HCT116 (cell line): ENCODE data around the gene PIERCE2. TPM values are rescaled to one million over a fixed set of nuclear protein-coding genes. Genes with fewer than 3 reads are reported as not detected.

Source experiments
- ATAC-seq: fragments of 200-7000 bp; cut with Tn5 transposase; 2 replicates; pipeline ENCODE4 v1.9.1; 2020; ENCODE audit warnings: mild to moderate bottlenecking, moderate library complexity
- Bru-seq: library from RNA; stranded (reverse); fragments of 400-500 nt; gene quantifications from one replicate; lab custom pipeline; 2021; lab: Mats Ljungman, UMichigan
- BruChase-seq, 2 experiments: library from RNA; stranded (reverse); fragments of 400-500 nt; gene quantifications; one replicate each; lab custom pipeline; 2021; lab: Mats Ljungman, UMichigan
- BruUV-seq: library from RNA; stranded (reverse); fragments of 400-500 nt; replicated peaks from 2 replicates; lab custom pipeline; 2021; lab: Mats Ljungman, UMichigan
- CTCF ChIA-PET: fragments of 300-600 bp; sonication (Branson Sonifier 250); formaldehyde crosslinking; loops from one replicate; lab custom pipeline; 2021; ENCODE audit warnings: antibody characterized with exemption; lab: Charles Lee
- POLR2A ChIA-PET: fragments of 300-600, 350-600 bp; sonication (Branson Sonifier 250); formaldehyde crosslinking; loops from one replicate; lab custom pipeline; 2021; ENCODE audit warnings: antibody characterized with exemption; lab: Charles Lee
- RAD21 ChIA-PET, 2 experiments: fragments of 300-600 bp; sonication (Branson Sonifier 250); formaldehyde crosslinking; loops; one replicate each; lab custom pipeline; 2023; ENCODE audit warnings: low total read pairs in 2 of 2; ENCODE audit not compliant: uncharacterized antibody in 2 of 2, unreplicated experiment in 2 of 2, low non-redundant PET in 1 of 2; lab: Charles Lee
- DNase-seq: peaks from one replicate; pipeline ENCODE4 v3.0.0-alpha.2; 2010; ENCODE audit warnings: low read depth, low spot score
- H2AFZ ChIP-seq: fragments of 200-600 bp; shearing (Covaris generic), sonication (generic); 2 replicates; pipeline ENCODE4 v1.6.1; 2017; ENCODE audit warnings: low read depth, mixed run types, mixed read lengths, antibody characterized with exemption, low read length; ENCODE audit not compliant: poor library complexity, severe bottlenecking
- H3K27ac ChIP-seq: 2 replicates; pipeline ENCODE4 v1.5.1; 2012; ENCODE audit warnings: low read depth, low read length
- H3K27me3 ChIP-seq: fragments of 200-600 bp; sonication (generic); 2 replicates; pipeline ENCODE4 v1.6.1; 2016; ENCODE audit warnings: mixed run types, low read length, mixed read lengths; ENCODE audit not compliant: insufficient read depth
- H3K36me3 ChIP-seq, 2 experiments: fragments of 200-500 bp in 1 of 2; fragments of 200-600 bp in 1 of 2; sonication (Bioruptor generic) in 1 of 2; sonication (generic) in 1 of 2; 2 replicates each; pipeline versions ENCODE4 v1.5.1 to v1.6.1; 2014 to 2016; ENCODE audit warnings: low read length in 2 of 2, inconsistent platforms in 1 of 2, mixed read lengths in 1 of 2, mixed run types in 1 of 2; ENCODE audit not compliant: insufficient read depth in 2 of 2, control insufficient read depth in 1 of 2
- H3K4me1 ChIP-seq, 2 experiments: fragments of 200-600 bp in 1 of 2; sonication (generic) in 1 of 2; 2 replicates each; pipeline versions ENCODE4 v1.5.1 to v1.6.1; 2012 to 2017; ENCODE audit warnings: low read length in 2 of 2, inconsistent platforms in 1 of 2, mild to moderate bottlenecking in 1 of 2, mixed read lengths in 1 of 2, mixed run types in 1 of 2, moderate library complexity in 1 of 2; ENCODE audit not compliant: insufficient read depth in 2 of 2, control insufficient read depth in 1 of 2
- H3K4me2 ChIP-seq: fragments of 200-600 bp; sonication (generic); 2 replicates; pipeline ENCODE4 v1.6.1; 2017; ENCODE audit warnings: mixed run types, low read length, mixed read lengths
- H3K4me3 ChIP-seq, 2 experiments: fragments of 200-600 bp in 1 of 2; sonication (generic) in 1 of 2; replicated peaks in 1 of 2; 2 replicates each; pipeline ENCODE4 v1.5.1; 2011 to 2016; ENCODE audit warnings: low read length in 2 of 2, control low read depth in 1 of 2, low read depth in 1 of 2, mild to moderate bottlenecking in 1 of 2, mixed read lengths in 1 of 2, mixed run types in 1 of 2
- H3K79me2 ChIP-seq: fragments of 200-600 bp; sonication (generic); 2 replicates; pipeline ENCODE4 v1.6.1; 2017; ENCODE audit warnings: mild to moderate bottlenecking, mixed run types, low read length, moderate library complexity, mixed read lengths; ENCODE audit not compliant: insufficient read depth
- H3K9ac ChIP-seq: fragments of 200-600 bp; sonication (generic); 2 replicates; pipeline ENCODE4 v1.6.1; 2016; ENCODE audit warnings: low read length, mixed read lengths
- H3K9me2 ChIP-seq: fragments of 200-600 bp; sonication (generic), shearing (Covaris generic); 2 replicates; pipeline ENCODE4 v1.6.1; 2017; ENCODE audit warnings: mixed run types, mild to moderate bottlenecking, moderate library complexity; ENCODE audit not compliant: insufficient read depth
- H3K9me3 ChIP-seq, 2 experiments: fragments of 200-500 bp in 1 of 2; fragments of 200-600 bp in 1 of 2; sonication (Bioruptor generic) in 1 of 2; sonication (generic) in 1 of 2; 2 replicates each; pipeline ENCODE4 v1.6.1; 2014 to 2017; ENCODE audit warnings: low read length in 2 of 2, mixed read lengths in 2 of 2, inconsistent platforms in 1 of 2, low read depth in 1 of 2, mild to moderate bottlenecking in 1 of 2, mixed run types in 1 of 2, moderate library complexity in 1 of 2; ENCODE audit not compliant: control insufficient read depth in 1 of 2, insufficient read depth in 1 of 2
- H4K20me1 ChIP-seq: fragments of 200-600 bp; sonication (generic), shearing (Covaris generic); 2 replicates; pipeline ENCODE4 v1.6.1; 2017; ENCODE audit warnings: mixed run types, mild to moderate bottlenecking, moderate library complexity; ENCODE audit not compliant: insufficient read depth
- CBX3 ChIP-seq: IDR thresholded peaks from 2 replicates; pipeline ENCODE4 v1.6.1; 2012; ENCODE audit warnings: low read depth
- CEBPB ChIP-seq: IDR thresholded peaks from 2 replicates; pipeline ENCODE4 v1.6.1; 2012; ENCODE audit warnings: low read depth
- ELF1 ChIP-seq: IDR thresholded peaks from 2 replicates; pipeline ENCODE4 v1.6.1; 2012; ENCODE audit warnings: low read depth, borderline replicate concordance
- EZH2 ChIP-seq: fragments of 200-600 bp; sonication (generic); IDR thresholded peaks from 2 replicates; pipeline ENCODE4 v1.6.1; 2017; ENCODE audit warnings: antibody characterized with exemption, mixed run types
- POLR2AphosphoS5 ChIP-seq: IDR thresholded peaks from 2 replicates; pipeline ENCODE4 v1.6.1; 2011; ENCODE audit warnings: mild to moderate bottlenecking, low read depth, low read length, moderate library complexity
- RAD21 ChIP-seq: IDR thresholded peaks from 2 replicates; pipeline ENCODE4 v1.6.1; 2012; ENCODE audit warnings: low read depth, mild to moderate bottlenecking
- REST ChIP-seq: IDR thresholded peaks from 2 replicates; pipeline ENCODE4 v1.6.1; 2012; ENCODE audit warnings: low read depth
- SIN3A ChIP-seq: IDR thresholded peaks from 2 replicates; pipeline ENCODE4 v1.6.1; 2012; ENCODE audit warnings: low read depth
- SP1 ChIP-seq: IDR thresholded peaks from 2 replicates; pipeline ENCODE4 v1.6.1; 2012; ENCODE audit warnings: low read depth
- TCF7L2 ChIP-seq: IDR thresholded peaks from 2 replicates; pipeline ENCODE4 v1.7.0; 2011; ENCODE audit warnings: borderline replicate concordance, inconsistent platforms; ENCODE audit not compliant: insufficient read depth, insufficient read length; ENCODE audit errors: extremely low read depth
- YY1 ChIP-seq: IDR thresholded peaks from 2 replicates; pipeline ENCODE4 v1.6.1; 2011; ENCODE audit warnings: low read length, low read depth, moderate library complexity, mild to moderate bottlenecking; ENCODE audit not compliant: insufficient replicate concordance; ENCODE audit errors: extremely low read depth
- ZFX ChIP-seq: fragments of 450-650 bp; IDR thresholded peaks from 2 replicates; pipeline ENCODE4 v1.6.1; 2017
- ZNF274 ChIP-seq: fragments of 200-500 bp; sonication (Bioruptor generic); IDR thresholded peaks from 2 replicates; pipeline ENCODE4 v1.6.1; 2014; ENCODE audit warnings: mild to moderate bottlenecking, low read depth, low read length, inconsistent platforms
- intact Hi-C: fragments of 100-400 bp; cut with micrococcal nuclease; formaldehyde crosslinking; loops from 2 replicates; pipeline ENCODE4 v1.10.0; 2022
- long read RNA-seq: library from polyadenylated mRNA; unstranded; transcript quantifications from one replicate; pipeline ENCODE4 v2.0.0, GENCODE V29; 2021; ENCODE audit not compliant: unreplicated experiment
- polyA plus RNA-seq: library from polyadenylated mRNA; unstranded; fragments of >200 nt; gene quantifications from 2 replicates; pipeline ENCODE4 v1.2.1, GENCODE V29; 2012; ENCODE audit warnings: missing spikeins
- total RNA-seq: library from RNA; stranded (reverse); gene quantifications from one replicate; pipeline ENCODE4 v1.2.1, GENCODE V29; 2021; ENCODE audit not compliant: unreplicated experiment
- TF ChIP-seq, protein P1 (sequence below): IDR thresholded peaks from 2 replicates; pipeline ENCODE4 v1.6.1; 2012
- TF ChIP-seq, protein P2 (sequence below), 3 experiments: fragments of 200-600 bp in 1 of 3; sonication (generic) in 1 of 3; IDR thresholded peaks in 2 of 3; conservative IDR thresholded peaks in 1 of 3; 2 replicates each; pipeline ENCODE4 v1.5.1; 2012 to 2017; ENCODE audit warnings: low read depth in 2 of 3, low read length in 2 of 3, antibody characterized with exemption in 1 of 3, borderline replicate concordance in 1 of 3, control low read depth in 1 of 3, mild to moderate bottlenecking in 1 of 3, mixed read lengths in 1 of 3, mixed run types in 1 of 3, moderate library complexity in 1 of 3; ENCODE audit not compliant: insufficient read depth in 1 of 3

Gene PIERCE2, protein sequence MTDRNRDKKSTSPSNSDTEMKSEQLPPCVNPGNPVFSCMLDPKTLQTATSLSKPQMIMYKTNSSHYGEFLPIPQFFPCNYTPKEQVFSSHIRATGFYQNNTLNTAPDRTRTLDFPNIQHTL
- total RNA-seq (2.0 TPM), Bru-seq, nascent RNA (percentile 38 among the genes with signal in this experiment), BruChase-seq, experiment 1, labeled RNA remaining after a 6-hour chase (percentile 22 among the genes with signal in this experiment), BruChase-seq, experiment 2, labeled RNA remaining after a 2-hour chase (percentile 30 among the genes with signal in this experiment)
- polyA plus RNA-seq, result 0.85 and 1.8 TPM in 2 replicates
- long read RNA-seq, partial matches to known transcripts, result 0 of 1 reads
- long read RNA-seq, other reads (novel, unspliced or antisense), result 0 of 1 reads

DNA sequence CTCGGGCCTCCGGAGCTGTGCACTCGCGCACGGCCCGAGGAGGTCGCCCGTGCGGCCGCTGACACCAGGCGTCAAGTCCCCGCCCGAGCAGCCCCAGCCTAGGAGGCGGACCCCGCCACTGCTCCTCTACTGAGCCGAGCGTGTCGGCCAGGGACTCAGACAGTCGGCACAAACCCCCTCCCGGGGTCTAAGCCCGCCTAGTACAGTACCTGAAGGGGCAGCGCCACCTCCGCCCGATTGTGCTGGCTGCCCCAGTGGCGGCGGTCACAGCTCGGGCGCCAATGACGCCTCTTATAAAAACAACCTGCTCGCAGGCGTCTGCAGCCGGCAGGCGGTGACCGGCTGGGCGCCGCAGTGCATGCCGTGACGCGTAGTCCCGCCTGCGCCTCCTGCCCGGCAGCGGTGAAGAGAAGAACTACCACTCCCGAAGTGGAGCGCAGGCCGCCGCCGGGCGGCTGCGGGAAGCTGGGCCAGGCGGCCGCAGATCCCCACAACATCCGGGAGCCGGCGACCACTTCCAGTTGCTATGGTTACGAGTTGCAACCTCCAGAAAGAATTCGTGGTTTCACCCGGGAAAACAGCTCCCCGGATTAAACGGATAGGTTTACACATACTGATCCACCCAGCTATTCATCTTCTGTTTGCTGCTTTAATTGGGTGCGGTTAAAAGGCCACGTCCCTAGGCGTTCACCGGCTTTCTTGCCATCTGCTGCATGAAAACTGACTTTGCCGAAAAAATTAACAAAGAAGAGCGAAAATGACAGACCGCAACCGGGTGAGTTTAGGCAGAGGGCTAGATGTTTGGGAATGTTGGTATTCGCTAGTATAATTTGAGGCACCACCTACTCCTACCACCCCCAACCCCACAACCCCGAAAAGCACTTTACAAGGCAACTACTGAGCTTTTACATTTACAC lies at the start of gene PIERCE2, which contains the start of gene CCPG1:
TSS of gene PIERCE2 (plus strand) at position 484 of the 917 bp plus-strand sequence. CDS start at position 758, 274 bp downstream.
TSS of gene CCPG1 (minus strand) at position 348 of the 917 bp plus-strand sequence. CDS start 18,935 bp downstream, outside the sequence.
- Histone ChIP-seq H3K79me2 (no peaks in the 10 kb centered on the region), H2AFZ (peak within 1 kb of the TSS; percentile 66), H3K9me2 (no peaks in the 10 kb centered on the region), H3K36me3 (no peaks in the 10 kb centered on the region), H3K9ac (peak within 1 kb of the TSS; percentile 51), H4K20me1 (no peaks in the 10 kb centered on the region), H3K4me2 (peak within 1 kb of the TSS; percentile 71), H3K4me3 (peak within 1 kb of the TSS; percentile 63 to 65), H3K4me1 (peaks cover 0 to 6% of the 10 kb centered on the region in 2 experiments; a peak in 3 of 4 replicates), H3K9me3 (no peaks in the 10 kb centered on the region), H3K27me3 (no peaks in the 10 kb centered on the region), H3K27ac (peak within 1 kb of the TSS; percentile 66)
- ChIA-PET POLR2A (interaction anchor here (0.7 to 2.0 kb wide), 7 partner anchors 18 to 247 kb away, joined by 3 to 9 read pairs (median 3); partner anchors contain the start of genes PIGB, PIGBOS1 and RSL24D1), RAD21 (interaction anchor here in 1 of 2 experiments (1.4 kb wide), 1 partner anchor 90 kb away, joined by 3 read pairs; no protein-coding TSS in a partner anchor), CTCF (interaction anchor here (0.7 to 2.4 kb wide), 11 partner anchors 12 to 438 kb away, joined by 3 to 21 read pairs (median 5); partner anchors contain the start of genes PIGB, PIGBOS1 and RSL24D1)
- no peak for TF ChIP-seq EZH2
- no peak for TF ChIP-seq REST
- peak; percentile 5 for TF ChIP-seq TCF7L2
- peak; percentile 73 for TF ChIP-seq CBX3
- no peak; the same call in 1 of the 2 replicates for TF ChIP-seq ELF1
- TF ChIP-seq, protein P1, sequence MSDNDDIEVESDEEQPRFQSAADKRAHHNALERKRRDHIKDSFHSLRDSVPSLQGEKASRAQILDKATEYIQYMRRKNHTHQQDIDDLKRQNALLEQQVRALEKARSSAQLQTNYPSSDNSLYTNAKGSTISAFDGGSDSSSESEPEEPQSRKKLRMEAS, result peak; percentile 89
- peak; percentile 16 for TF ChIP-seq YY1
- no peak for TF ChIP-seq CEBPB
- peak; percentile 75 for TF ChIP-seq SIN3A
- TF ChIP-seq, protein P2, sequence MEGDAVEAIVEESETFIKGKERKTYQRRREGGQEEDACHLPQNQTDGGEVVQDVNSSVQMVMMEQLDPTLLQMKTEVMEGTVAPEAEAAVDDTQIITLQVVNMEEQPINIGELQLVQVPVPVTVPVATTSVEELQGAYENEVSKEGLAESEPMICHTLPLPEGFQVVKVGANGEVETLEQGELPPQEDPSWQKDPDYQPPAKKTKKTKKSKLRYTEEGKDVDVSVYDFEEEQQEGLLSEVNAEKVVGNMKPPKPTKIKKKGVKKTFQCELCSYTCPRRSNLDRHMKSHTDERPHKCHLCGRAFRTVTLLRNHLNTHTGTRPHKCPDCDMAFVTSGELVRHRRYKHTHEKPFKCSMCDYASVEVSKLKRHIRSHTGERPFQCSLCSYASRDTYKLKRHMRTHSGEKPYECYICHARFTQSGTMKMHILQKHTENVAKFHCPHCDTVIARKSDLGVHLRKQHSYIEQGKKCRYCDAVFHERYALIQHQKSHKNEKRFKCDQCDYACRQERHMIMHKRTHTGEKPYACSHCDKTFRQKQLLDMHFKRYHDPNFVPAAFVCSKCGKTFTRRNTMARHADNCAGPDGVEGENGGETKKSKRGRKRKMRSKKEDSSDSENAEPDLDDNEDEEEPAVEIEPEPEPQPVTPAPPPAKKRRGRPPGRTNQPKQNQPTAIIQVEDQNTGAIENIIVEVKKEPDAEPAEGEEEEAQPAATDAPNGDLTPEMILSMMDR (IDR thresholded peaks at IDR 0.05 in 2 of 3, conservative IDR thresholded peaks at IDR 0.05 in 1 of 3; ENCODE audit: borderline replicate concordance in 1 of 3, insufficient read depth in 1 of 3, low read depth in 2 of 3, low read length in 2 of 3), result peak; percentile 57 to 74 (median 69); a peak in 5 of 6 replicates
- TF ChIP-seq POLR2AphosphoS5, result peak; percentile 66
- TF ChIP-seq ZNF274, result no peak
- 0 out of 2 replicates have a peak, but pooled peaks have one; percentile 15 for TF ChIP-seq SP1
- peak; percentile 41 for TF ChIP-seq ZFX
- TF ChIP-seq RAD21, result peak; percentile 27
- intact Hi-C loops, result loop anchor here (1.0 kb wide), 1 partner anchor 89 kb away; the partner anchor contains the start of genes PIGB and PIGBOS1
- peak; percentile 93 for ATAC-seq
- DNase-seq, result peak; percentile 89
- TSS peak; percentile 77 for BruUV-seq
